HG03066 (cell line): ENCODE data around the gene PDE8B.
"Not testable (repeated sequence)": the region's sequence is repeated elsewhere in the genome, so short reads cannot be mapped to it uniquely, and the experiment has no call there.

Experiments used
- ATAC-seq: cut with Tn5 transposase; IDR thresholded peaks from one replicate; pipeline ENCODE4 v1.9.1; 2021; ENCODE audit warnings: low read depth; ENCODE audit not compliant: unreplicated experiment

PDE8B gene

DNA sequence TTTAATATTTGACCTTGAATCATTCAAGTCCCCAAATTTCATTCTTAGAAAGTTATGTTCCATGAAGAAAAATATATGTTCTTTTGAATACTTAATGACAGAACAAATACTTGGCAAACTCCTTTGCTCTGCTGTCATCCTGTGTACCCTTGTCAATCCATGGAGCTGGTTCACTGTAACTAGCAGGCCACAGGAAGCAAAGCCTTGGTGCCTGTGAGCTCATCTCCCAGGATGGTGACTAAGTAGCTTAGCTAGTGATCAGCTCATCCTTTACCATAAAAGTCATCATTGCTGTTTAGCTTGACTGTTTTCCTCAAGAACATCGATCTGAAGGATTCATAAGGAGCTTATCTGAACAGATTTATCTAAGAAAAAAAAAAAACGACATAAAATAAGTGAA lies 216.2 kb downstream of the PDE8B start:
- no peak for ATAC-seq

DNA sequence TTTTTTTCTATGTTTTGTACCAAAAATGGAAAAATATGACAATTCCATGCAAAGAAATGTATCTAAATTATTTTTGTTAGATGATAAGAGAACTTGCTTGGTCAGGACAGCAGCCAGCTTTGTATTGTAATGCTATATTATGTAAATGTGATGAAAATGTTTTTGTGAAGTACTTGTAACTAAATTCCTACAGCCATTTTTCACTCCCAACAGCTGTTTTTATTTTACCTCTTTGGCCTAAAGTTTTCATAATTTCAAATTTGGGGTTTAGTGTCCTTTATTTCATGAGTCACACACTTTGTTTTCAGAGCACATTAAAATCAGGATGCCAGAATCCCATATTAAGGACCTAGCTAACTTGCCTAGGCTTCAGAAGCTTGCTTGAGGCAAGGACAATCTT lies 217.5 kb downstream of the PDE8B start:
- ATAC-seq: no peak

GRCh38 chr5:77428526-77428925 lies 218.0 kb downstream of the PDE8B start:
- no peak for ATAC-seq

DNA sequence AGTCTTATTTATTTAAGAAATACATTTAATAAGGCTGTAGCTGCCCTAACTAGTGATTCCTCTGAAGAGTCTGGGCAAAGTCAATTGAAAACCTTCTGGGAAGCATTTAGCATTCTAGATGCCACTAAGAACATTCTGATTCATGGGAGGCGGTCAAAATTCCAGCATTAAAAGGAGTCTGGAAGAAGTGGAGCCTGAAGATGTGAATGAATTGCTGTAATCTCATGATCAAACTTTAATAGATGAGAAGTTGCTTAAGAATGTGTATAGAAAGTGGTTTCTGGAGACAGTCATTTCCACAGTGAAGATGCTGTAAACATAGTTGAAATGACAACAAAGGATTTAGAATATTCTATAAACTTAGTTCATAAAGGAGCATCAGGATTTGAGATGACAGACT lies 220.2 kb downstream of the PDE8B start:
- no peak for ATAC-seq

DNA sequence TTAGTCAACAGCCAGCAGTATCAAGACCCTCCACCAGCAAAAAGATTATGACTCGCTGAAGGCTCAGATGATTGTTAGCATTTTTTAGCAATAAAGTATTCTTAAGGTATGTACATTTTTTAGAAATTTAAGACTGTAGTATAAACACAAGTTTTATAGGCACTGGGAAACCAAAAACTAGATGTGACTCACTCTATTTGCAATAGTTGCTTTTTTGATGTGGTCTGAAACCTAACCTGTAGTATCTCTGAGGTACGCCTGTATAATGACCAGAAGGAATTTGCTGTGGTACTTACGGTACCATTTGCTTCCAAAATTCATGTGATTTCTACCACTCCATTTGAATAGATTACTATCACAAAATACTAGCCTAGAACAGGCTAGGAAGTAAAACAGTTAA lies 220.8 kb downstream of the PDE8B start:
- no peak for ATAC-seq

GRCh38 chr5:77431719-77432118 lies 221.2 kb downstream of the PDE8B start:
- no peak for ATAC-seq

- ATAC-seq: no peak
Measured at GRCh38 chr5:77437194-77437593, 226.7 kb downstream of the PDE8B start.

- ATAC-seq: no peak
Measured at GRCh38 chr5:77438071-77438470, 227.6 kb downstream of the PDE8B start.

DNA sequence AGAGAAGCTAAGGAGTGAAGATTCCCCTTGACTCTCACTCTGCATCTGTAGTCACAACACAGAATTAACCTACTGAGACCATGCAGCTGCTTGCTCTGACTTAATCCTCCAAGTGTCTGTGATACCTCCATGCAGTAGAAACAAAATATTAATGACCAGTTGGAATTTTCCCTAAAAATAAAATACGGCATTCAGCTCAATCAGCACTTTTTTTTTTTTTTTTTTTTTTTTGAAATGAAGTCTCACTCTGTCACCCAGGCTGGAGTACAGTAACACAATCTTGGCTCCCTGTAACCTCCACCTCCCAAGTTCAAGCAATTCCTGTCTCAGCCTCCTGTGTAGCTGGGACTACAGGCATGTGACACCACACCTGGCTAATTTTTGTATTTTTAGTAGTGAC lies 233.2 kb downstream of the PDE8B start:
- ATAC-seq: no peak

DNA sequence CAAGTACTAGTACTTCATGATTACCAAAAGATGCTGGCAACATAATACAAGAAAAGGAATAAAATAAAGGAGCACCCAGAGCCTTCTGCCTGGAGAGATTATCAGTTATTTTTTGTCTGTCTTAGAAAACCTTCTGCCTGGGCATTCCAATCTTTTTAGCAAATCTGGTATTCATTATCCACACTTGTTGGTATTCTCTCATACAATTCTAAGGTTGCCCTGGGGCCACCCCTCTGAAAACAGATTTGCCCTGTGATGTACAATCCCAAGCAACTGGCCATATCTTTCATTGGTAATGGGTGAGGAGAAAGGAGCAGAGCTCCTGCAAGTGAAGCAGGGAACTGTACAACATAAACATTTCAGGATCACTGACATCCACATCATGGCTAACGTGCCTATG lies 233.9 kb downstream of the PDE8B start:
- no peak for ATAC-seq

DNA sequence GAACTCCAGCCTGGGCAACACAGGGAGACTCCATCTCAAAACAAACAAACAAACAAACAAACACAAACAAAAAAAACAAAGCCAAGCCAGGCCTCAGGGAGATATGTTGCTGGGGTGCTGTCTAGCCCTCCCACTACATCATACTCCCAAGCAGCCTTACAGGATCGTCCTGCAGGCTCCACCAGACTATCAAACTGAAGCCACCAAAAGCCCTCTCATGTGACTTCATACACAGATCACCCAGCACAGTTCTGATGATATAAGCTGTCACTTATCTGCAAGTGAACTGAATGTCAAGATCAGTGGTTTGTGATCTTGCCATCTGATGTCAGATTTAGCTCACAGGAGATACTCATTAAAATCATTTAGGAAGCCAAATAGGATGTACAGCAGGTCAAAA lies 238.4 kb downstream of the PDE8B start:
- ATAC-seq: no peak

GRCh38 chr5:77449277-77449676 lies 238.8 kb downstream of the PDE8B start:
- ATAC-seq: no peak

- no peak for ATAC-seq
Measured at GRCh38 chr5:77449981-77450380, 239.5 kb downstream of the PDE8B start.

GRCh38 chr5:77452351-77452750 lies 241.9 kb downstream of the PDE8B start:
- ATAC-seq: no peak

DNA sequence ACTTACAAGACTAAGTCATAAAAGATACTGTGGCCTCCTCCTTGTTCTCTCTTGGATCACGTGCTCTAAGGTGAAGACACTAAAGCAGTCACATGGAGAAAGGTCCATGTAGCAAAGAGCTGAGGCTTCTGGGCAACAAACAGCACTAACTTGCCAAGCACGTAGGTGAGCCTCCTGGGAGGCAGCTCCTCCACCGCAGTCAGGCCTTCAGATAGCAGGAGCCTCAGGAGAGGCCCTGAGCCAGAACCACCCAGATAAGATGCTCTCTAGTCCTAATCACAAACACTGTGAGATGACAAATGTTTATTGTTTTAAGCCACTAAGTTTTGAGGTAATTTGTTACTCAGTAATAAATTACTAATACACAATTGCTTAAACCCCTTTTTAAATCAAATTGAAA lies 243.6 kb downstream of the PDE8B start:
- ATAC-seq: no peak

GRCh38 chr5:77461287-77461686 lies 250.8 kb downstream of the PDE8B start:
- ATAC-seq: no peak

DNA sequence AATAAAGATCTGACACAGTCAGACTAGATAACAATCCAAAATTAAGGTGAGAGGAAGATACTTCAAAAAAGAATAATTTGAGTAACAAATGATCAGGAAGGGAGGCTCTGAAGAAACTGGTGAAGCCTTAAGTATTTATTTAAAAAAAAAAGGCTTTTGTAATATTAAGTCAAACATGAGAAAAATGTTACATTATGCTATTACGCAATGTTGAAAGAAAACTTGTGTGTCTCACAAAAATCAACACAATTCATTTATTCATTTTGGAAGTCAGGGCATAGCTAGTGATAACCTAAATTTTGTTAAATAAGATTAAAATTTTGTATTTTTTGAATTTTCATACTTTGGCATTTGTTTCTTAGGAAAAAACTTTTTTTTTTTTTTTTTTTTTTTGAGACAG lies 253.4 kb downstream of the PDE8B start:
- no peak for ATAC-seq

DNA sequence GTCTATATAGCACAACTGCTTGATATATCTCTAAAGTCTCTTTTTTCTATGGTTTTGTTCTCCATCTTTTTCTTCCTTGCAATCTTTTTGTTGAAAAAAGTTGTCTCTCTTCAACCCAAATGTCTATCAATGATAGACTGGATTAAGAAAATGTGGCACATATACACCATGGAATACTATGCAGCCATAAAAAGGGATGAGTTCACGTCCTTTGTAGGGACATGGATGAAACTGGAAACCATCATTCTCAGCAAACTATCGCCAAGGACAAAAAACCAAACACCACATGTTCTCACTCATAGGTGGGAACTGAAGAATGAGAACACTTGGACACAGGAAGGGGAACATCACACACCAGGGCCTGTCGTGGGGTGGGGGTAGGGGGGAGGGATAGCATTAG lies 258.4 kb downstream of the PDE8B start:
- not testable (repeated sequence) for ATAC-seq

DNA sequence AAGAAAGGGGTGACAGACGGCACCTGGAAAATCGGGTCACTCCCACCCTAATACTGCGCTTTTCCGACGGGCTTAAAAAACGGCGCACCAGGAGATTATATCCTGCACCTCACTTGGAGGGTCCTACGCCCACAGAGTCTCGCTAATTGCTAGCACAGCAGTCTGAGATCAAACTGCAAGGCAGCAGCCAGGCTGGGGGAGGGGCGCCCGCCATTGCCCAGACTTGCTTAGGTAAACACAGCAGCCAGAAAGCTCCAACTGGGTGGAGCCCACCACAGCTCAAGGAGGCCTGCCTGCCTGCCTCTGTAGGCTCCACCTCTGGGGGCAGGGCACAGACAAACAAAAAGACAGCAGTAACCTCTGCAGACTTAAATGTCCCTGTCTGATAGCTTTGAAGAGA lies 264.6 kb downstream of the PDE8B start:
- ATAC-seq: not testable (repeated sequence)
